Neural cell (in vitro differentiated cells): ENCODE measurements around the gene ATP5F1C. TPM values are rescaled to one million over a fixed set of nuclear protein-coding genes. Genes with fewer than 3 reads are reported as not detected.

Experiments
- H2AFZ ChIP-seq: fragments of 200-600, 300-800 bp; sonication (generic), shearing (Covaris generic); 2 replicates; pipeline ENCODE4 v1.6.0; 2014; ENCODE audit warnings: low read depth, mild to moderate bottlenecking, antibody characterized with exemption, low read length, moderate library complexity
- H3F3A ChIP-seq: fragments of 200-600 bp; shearing (Covaris generic); 2 replicates; pipeline ENCODE4 v1.6.1; 2016; ENCODE audit warnings: mild to moderate bottlenecking, moderate library complexity, mixed read lengths, antibody characterized with exemption, low read length; ENCODE audit not compliant: insufficient read depth, poor library complexity, severe bottlenecking
- H3K27ac ChIP-seq: fragments of 200-600, 300-800 bp; sonication (generic), shearing (Covaris generic); 2 replicates; pipeline ENCODE4 v1.5.1; 2014; ENCODE audit warnings: mild to moderate bottlenecking, low read length, moderate library complexity
- H3K27me3 ChIP-seq: fragments of 300-800, 200-600 bp; sonication (generic), shearing (Covaris generic); 2 replicates; pipeline ENCODE4 v1.6.0; 2014; ENCODE audit warnings: mild to moderate bottlenecking, low read depth, low read length, moderate library complexity; ENCODE audit not compliant: insufficient read depth
- H3K36me3 ChIP-seq: fragments of 300-800, 200-600 bp; sonication (generic), shearing (Covaris generic); 2 replicates; pipeline ENCODE4 v1.5.1; 2014; ENCODE audit warnings: mild to moderate bottlenecking, antibody characterized with exemption, low read length, moderate library complexity; ENCODE audit not compliant: insufficient read depth
- H3K4me2 ChIP-seq: fragments of 300-800, 200-600 bp; sonication (generic), shearing (Covaris generic); 2 replicates; pipeline ENCODE4 v1.6.0; 2014; ENCODE audit warnings: mild to moderate bottlenecking, low read length
- H3K4me3 ChIP-seq: fragments of 300-800, 200-600 bp; sonication (generic), shearing (Covaris generic); 2 replicates; pipeline ENCODE4 v1.5.1; 2014; ENCODE audit warnings: mild to moderate bottlenecking, low read length, moderate library complexity
- H3K79me2 ChIP-seq: fragments of 200-600 bp; shearing (Covaris generic); replicated peaks from 2 replicates; pipeline ENCODE4 v1.6.0; 2014; ENCODE audit warnings: mild to moderate bottlenecking, low read length, moderate library complexity; ENCODE audit not compliant: insufficient read depth
- H3K9ac ChIP-seq: fragments of 300-800, 200-600 bp; sonication (generic), shearing (Covaris generic); 2 replicates; pipeline ENCODE4 v1.6.1; 2016; ENCODE audit warnings: mild to moderate bottlenecking, low read length, mixed read lengths
- H3K9me2 ChIP-seq: fragments of 200-600 bp; shearing (Covaris generic); 2 replicates; pipeline ENCODE4 v1.6.1; 2016; ENCODE audit warnings: mild to moderate bottlenecking, low read length, mixed read lengths; ENCODE audit not compliant: insufficient read depth
- H3K9me3 ChIP-seq: fragments of 200-600, 300-800 bp; sonication (generic), shearing (Covaris generic); 2 replicates; pipeline ENCODE4 v1.6.1; 2016; ENCODE audit warnings: mild to moderate bottlenecking, mixed run types, low read length, moderate library complexity, mixed read lengths
- H4K20me1 ChIP-seq: fragments of 200-600 bp; shearing (Covaris generic); 2 replicates; pipeline ENCODE4 v1.6.1; 2016; ENCODE audit warnings: mild to moderate bottlenecking, mixed run types; ENCODE audit not compliant: insufficient read depth
- CTCF ChIP-seq: fragments of 450-650 bp; IDR thresholded peaks from 2 replicates; pipeline ENCODE4 v1.5.1; 2014; ENCODE audit warnings: antibody characterized with exemption, mild to moderate bottlenecking, moderate library complexity; ENCODE audit not compliant: poor library complexity, severe bottlenecking
- EP300 ChIP-seq: fragments of 450-650 bp; conservative IDR thresholded peaks from 2 replicates; pipeline ENCODE4 v1.6.1; 2014; ENCODE audit warnings: antibody characterized with exemption, mild to moderate bottlenecking, moderate library complexity; ENCODE audit not compliant: poor library complexity, severe bottlenecking
- EZH2 ChIP-seq: fragments of 200-600, 300-800 bp; shearing (Covaris generic), sonication (generic); IDR thresholded peaks from 2 replicates; pipeline ENCODE4 v1.6.1; 2014; ENCODE audit warnings: antibody characterized with exemption, low read length, borderline replicate concordance, mild to moderate bottlenecking; ENCODE audit not compliant: insufficient read depth, poor library complexity, severe bottlenecking
- MXI1 ChIP-seq: fragments of 450-650 bp; conservative IDR thresholded peaks from 2 replicates; pipeline ENCODE4 v1.6.1; 2014; ENCODE audit warnings: antibody characterized with exemption, mild to moderate bottlenecking; ENCODE audit not compliant: poor library complexity, severe bottlenecking
- POLR2AphosphoS5 ChIP-seq: IDR thresholded peaks from 2 replicates; pipeline ENCODE4 v1.6.1; 2012
- RAD21 ChIP-seq: fragments of 450-650 bp; conservative IDR thresholded peaks from 2 replicates; pipeline ENCODE4 v1.6.1; 2014; ENCODE audit warnings: antibody characterized with exemption, mild to moderate bottlenecking, moderate library complexity
- REST ChIP-seq: IDR thresholded peaks from 2 replicates; pipeline ENCODE4 v1.6.1; 2012; ENCODE audit warnings: borderline replicate concordance
- SMC3 ChIP-seq: fragments of 450-650 bp; conservative IDR thresholded peaks from 2 replicates; pipeline ENCODE4 v1.6.1; 2014; ENCODE audit warnings: antibody characterized with exemption, mild to moderate bottlenecking, moderate library complexity; ENCODE audit not compliant: poor library complexity
- TAF1 ChIP-seq: IDR thresholded peaks from 2 replicates; pipeline ENCODE4 v1.6.1; 2012; ENCODE audit warnings: low read depth
- polyA plus RNA-seq: library from polyadenylated mRNA; depleted of rRNA; stranded (reverse); fragments of >200 nt; gene quantifications from 2 replicates; pipeline ENCODE4 v1.2.3, GENCODE V29; 2014

ATP5F1C gene
- polyA plus RNA-seq, 1 donor from 2014 or later, result 497 TPM

- H3K4me3 ChIP-seq, result no peak overlapping the region
- no peaks in the 10 kb centered on the region for H3K36me3 ChIP-seq
- no peak overlapping the region for H3K27ac ChIP-seq
- H3F3A ChIP-seq, result no peaks in the 10 kb centered on the region
- no peak overlapping the region for H3K9ac ChIP-seq
- H3K4me2 ChIP-seq, result no peak overlapping the region
- peaks cover 8% of the 10 kb centered on the region for H3K79me2 ChIP-seq
- no peaks in the 10 kb centered on the region for H3K9me3 ChIP-seq
- H4K20me1 ChIP-seq, result no peaks in the 10 kb centered on the region
- no peak overlapping the region for H2AFZ ChIP-seq
- H3K27me3 ChIP-seq, result no peaks in the 10 kb centered on the region
- no peaks in the 10 kb centered on the region for H3K9me2 ChIP-seq
- TF ChIP-seq RAD21, result no peak
- no peak for TF ChIP-seq CTCF
Observed at GRCh38 chr10:7846591-7846990, 58.6 kb downstream of the ATP5F1C start.

GRCh38 chr10:7853226-7853842, 65.4 kb downstream of the ATP5F1C start:
- H3K9ac ChIP-seq, result no peak overlapping the region
- no peak overlapping the region for H3K4me3 ChIP-seq
- H2AFZ ChIP-seq, result no peak overlapping the region
- no peaks in the 10 kb centered on the region for H3K9me3 ChIP-seq
- TF ChIP-seq SMC3, result no peak
- no peak for TF ChIP-seq POLR2AphosphoS5
- no peak for TF ChIP-seq REST
- TF ChIP-seq EP300, result no peak
- no peak for TF ChIP-seq RAD21
- no peak for TF ChIP-seq EZH2
- no peaks in the 10 kb centered on the region for H3F3A ChIP-seq
- H3K4me2 ChIP-seq, result no peak overlapping the region
- no peaks in the 10 kb centered on the region for H3K9me2 ChIP-seq
- no peaks in the 10 kb centered on the region for H3K27me3 ChIP-seq
- H3K79me2 ChIP-seq, result peaks cover 5% of the 10 kb centered on the region
- H3K27ac ChIP-seq, result no peak overlapping the region
- no peaks in the 10 kb centered on the region for H4K20me1 ChIP-seq
- H3K36me3 ChIP-seq, result no peaks in the 10 kb centered on the region

- H3F3A ChIP-seq, result no peaks in the 10 kb centered on the region
Observed at GRCh38 chr10:7853890-7854289, 65.9 kb downstream of the ATP5F1C start.

More at GRCh38 chr10:7853890-7854289, 65.9 kb downstream of the ATP5F1C start:
- H3K9me3 ChIP-seq, result no peaks in the 10 kb centered on the region
- H3K36me3 ChIP-seq, result no peaks in the 10 kb centered on the region
- H4K20me1 ChIP-seq, result no peaks in the 10 kb centered on the region
- H3K79me2 ChIP-seq, result peaks cover 5% of the 10 kb centered on the region
- no peak overlapping the region for H3K9ac ChIP-seq
- TF ChIP-seq POLR2AphosphoS5 (no peak), RAD21 (no peak), MXI1 (no peak), SMC3 (no peak), EP300 (no peak), CTCF (no peak), TAF1 (no peak), REST (no peak), EZH2 (no peak)
- no peaks in the 10 kb centered on the region for H3K9me2 ChIP-seq
- no peaks in the 10 kb centered on the region for H3K27me3 ChIP-seq
- H3K27ac ChIP-seq, result no peak overlapping the region
- no peak overlapping the region for H3K4me3 ChIP-seq
- no peak overlapping the region for H3K4me2 ChIP-seq
- no peak overlapping the region for H2AFZ ChIP-seq
